ENCODE results near the gene CGGBP1. TPM values are rescaled to one million over a fixed set of nuclear protein-coding genes. Genes with fewer than 3 reads are reported as not detected.

The CGGBP1 gene
- total RNA-seq, 5 donors from 2014 or later (not counting 1 experiment from before 2014, with no cell fraction given): 95.7 to 131 (median 112) TPM

GRCh38 chr3:88041005-88041404 is 17.8 kb downstream of the CGGBP1 start:
- WGBS (ENCODE audit: insufficient coverage): 100% methylated on average over 1 of the region's 3 CpGs
- ATAC-seq (replicated peaks in 1 of 4) (no peak), DNase-seq (no peak)
- Mint-ChIP-seq H3K4me3 (no peak overlapping the region), H3K9me3 (peaks cover 0 to 4% (median 0%) of the 10 kb centered on the region in 3 donors), H3K4me1 (peaks cover 0 to 4% (median 2%) of the 10 kb centered on the region in 3 donors), H3K27me3 (no peaks in the 10 kb centered on the region), H3K36me3 (no peaks in the 10 kb centered on the region), H3K27ac (no peak overlapping the region)
- Histone ChIP-seq H3K36me3 (ENCODE audit: control insufficient read depth in 2 of 2, extremely low read depth in 1 of 2, insufficient read depth in 1 of 2, low read length in 1 of 2) (no peaks in the 10 kb centered on the region), H3K4me3 (ENCODE audit: control insufficient read depth in 1 of 2, extremely low read depth in 1 of 2, low read length in 1 of 2) (no peak overlapping the region), H3K27me3 (replicated peaks in 1 of 2; ENCODE audit: control insufficient read depth in 2 of 2, extremely low read depth in 1 of 2, insufficient read depth in 2 of 2, low read length in 1 of 2) (peaks cover 0 to 4% of the 10 kb centered on the region in 2 experiments), H3K9me3 (no peaks in the 10 kb centered on the region), H3K27ac (ENCODE audit: low read length) (no peak overlapping the region), H3K4me1 (ENCODE audit: control insufficient read depth in 1 of 2, extremely low read depth in 1 of 2, insufficient read depth in 2 of 2, low read length in 2 of 2) (no peaks in the 10 kb centered on the region)
- ChIA-PET CTCF (interaction anchor here (0.6 to 1.5 kb wide), 2 partner anchors 8 to 12 kb away, joined by 3 read pairs; no protein-coding TSS in a partner anchor), POLR2A (no interaction called here)

DNA sequence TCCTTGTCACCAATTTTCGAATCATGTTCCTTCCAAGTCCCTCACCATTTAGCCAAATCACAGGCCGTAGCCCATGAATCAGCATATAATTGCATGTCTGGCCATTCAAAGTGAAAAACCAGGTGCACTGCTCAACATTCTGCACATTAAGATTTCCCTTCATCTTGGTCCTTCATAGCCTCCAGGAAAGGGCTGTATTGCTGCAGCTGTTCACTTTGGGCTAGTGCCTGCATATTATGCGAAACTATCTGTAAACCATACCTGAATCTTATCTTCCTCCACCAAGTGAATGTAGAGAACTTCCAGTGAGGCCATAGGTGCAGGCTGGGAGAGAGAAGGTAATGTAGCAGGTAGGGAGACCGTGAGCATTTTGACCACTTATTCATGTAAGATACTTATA is 18.3 kb downstream of the CGGBP1 start:
- POLR2A ChIA-PET: no interaction called here
- no peaks in the 10 kb centered on the region for H3K36me3 Mint-ChIP-seq
- no peaks in the 10 kb centered on the region for H3K36me3 ChIP-seq (ENCODE audit: control insufficient read depth in 2 of 2, extremely low read depth in 1 of 2, insufficient read depth in 1 of 2, low read length in 1 of 2)
- DNase-seq (no peak), ATAC-seq (replicated peaks in 1 of 4) (no peak)
- no peaks in the 10 kb centered on the region for H3K27me3 Mint-ChIP-seq
- H3K27ac ChIP-seq (ENCODE audit: low read length): no peak overlapping the region
- H3K9me3 Mint-ChIP-seq: peaks cover 0 to 4% (median 0%) of the 10 kb centered on the region in 3 donors
- no peak overlapping the region for H3K27ac Mint-ChIP-seq
- no peaks in the 10 kb centered on the region for H3K4me1 ChIP-seq (ENCODE audit: control insufficient read depth in 1 of 2, extremely low read depth in 1 of 2, insufficient read depth in 2 of 2, low read length in 2 of 2)
- no peaks in the 10 kb centered on the region for H3K9me3 ChIP-seq
- peaks cover 0 to 4% (median 2%) of the 10 kb centered on the region in 3 donors for H3K4me1 Mint-ChIP-seq
- WGBS (ENCODE audit: insufficient coverage): 93% methylated on average over 2 of the region's 4 CpGs
- peaks cover 0 to 4% of the 10 kb centered on the region in 2 experiments for H3K27me3 ChIP-seq (replicated peaks in 1 of 2; ENCODE audit: control insufficient read depth in 2 of 2, extremely low read depth in 1 of 2, insufficient read depth in 2 of 2, low read length in 1 of 2)
- H3K4me3 Mint-ChIP-seq: no peak overlapping the region
- no peak overlapping the region for H3K4me3 ChIP-seq (ENCODE audit: control insufficient read depth in 1 of 2, extremely low read depth in 1 of 2, low read length in 1 of 2)
- CTCF ChIA-PET: interaction anchor here in 1 of 2 donors (0.6 kb wide), 1 partner anchor 13 kb away, joined by 3 read pairs; no protein-coding TSS in a partner anchor

- no peak overlapping the region for H3K27ac ChIP-seq (ENCODE audit: low read length)
- no peak overlapping the region for H3K4me3 ChIP-seq (ENCODE audit: control insufficient read depth in 1 of 2, extremely low read depth in 1 of 2, low read length in 1 of 2)
- peaks cover 0 to 4% of the 10 kb centered on the region in 2 experiments for H3K27me3 ChIP-seq (replicated peaks in 1 of 2; ENCODE audit: control insufficient read depth in 2 of 2, extremely low read depth in 1 of 2, insufficient read depth in 2 of 2, low read length in 1 of 2)
- H3K4me1 ChIP-seq (ENCODE audit: control insufficient read depth in 1 of 2, extremely low read depth in 1 of 2, insufficient read depth in 2 of 2, low read length in 2 of 2): no peaks in the 10 kb centered on the region
- POLR2A ChIA-PET: no interaction called here
- no peak overlapping the region for H3K27ac Mint-ChIP-seq
- no peak overlapping the region for H3K4me3 Mint-ChIP-seq
- DNase-seq: no peak
- H3K4me1 Mint-ChIP-seq: peaks cover 11 to 16% (median 11%) of the 10 kb centered on the region in 3 donors
- peaks cover 0 to 4% (median 0%) of the 10 kb centered on the region in 3 donors for H3K9me3 Mint-ChIP-seq
- no peaks in the 10 kb centered on the region for H3K36me3 ChIP-seq (ENCODE audit: control insufficient read depth in 2 of 2, extremely low read depth in 1 of 2, insufficient read depth in 1 of 2, low read length in 1 of 2)
- no CpG with 5 or more reads among the region's 2 CpGs for WGBS (ENCODE audit: insufficient coverage)
- no peak for ATAC-seq (replicated peaks in 1 of 4)
- no peaks in the 10 kb centered on the region for H3K36me3 Mint-ChIP-seq
- no peaks in the 10 kb centered on the region for H3K27me3 Mint-ChIP-seq
- CTCF ChIA-PET: no interaction called here
- H3K9me3 ChIP-seq: no peaks in the 10 kb centered on the region
Observed at GRCh38 chr3:88038566-88038965, 20.2 kb downstream of the CGGBP1 start.

- DNase-seq (no peak), ATAC-seq (replicated peaks in 1 of 4) (no peak)
- H3K4me3 Mint-ChIP-seq: no peak overlapping the region
- no peak overlapping the region for H3K27ac ChIP-seq (ENCODE audit: low read length)
- no peaks in the 10 kb centered on the region for H3K9me3 ChIP-seq
- no peaks in the 10 kb centered on the region for H3K36me3 Mint-ChIP-seq
- ChIA-PET CTCF (no interaction called here), POLR2A (interaction anchor here in 1 of 2 donors (0.6 kb wide), 1 partner anchor 111 kb away, joined by 7 read pairs; no protein-coding TSS in a partner anchor)
- 33% methylated on average over 2 of the region's 5 CpGs for WGBS (ENCODE audit: insufficient coverage)
- peaks cover 28 to 40% (median 29%) of the 10 kb centered on the region in 3 donors for H3K4me1 Mint-ChIP-seq
- H3K27ac Mint-ChIP-seq: no peak overlapping the region
- peaks cover 0 to 4% (median 0%) of the 10 kb centered on the region in 3 donors for H3K9me3 Mint-ChIP-seq
- peaks cover 0 to 4% of the 10 kb centered on the region in 2 experiments for H3K27me3 ChIP-seq (replicated peaks in 1 of 2; ENCODE audit: control insufficient read depth in 2 of 2, extremely low read depth in 1 of 2, insufficient read depth in 2 of 2, low read length in 1 of 2)
- no peaks in the 10 kb centered on the region for H3K36me3 ChIP-seq (ENCODE audit: control insufficient read depth in 2 of 2, extremely low read depth in 1 of 2, insufficient read depth in 1 of 2, low read length in 1 of 2)
- H3K4me3 ChIP-seq (ENCODE audit: control insufficient read depth in 1 of 2, extremely low read depth in 1 of 2, low read length in 1 of 2): no peak overlapping the region
- peaks cover 0 to 6% of the 10 kb centered on the region in 2 experiments for H3K4me1 ChIP-seq (ENCODE audit: control insufficient read depth in 1 of 2, extremely low read depth in 1 of 2, insufficient read depth in 2 of 2, low read length in 2 of 2)
- H3K27me3 Mint-ChIP-seq: no peaks in the 10 kb centered on the region
Observed at GRCh38 chr3:88036221-88036620, 22.6 kb downstream of the CGGBP1 start.

DNA sequence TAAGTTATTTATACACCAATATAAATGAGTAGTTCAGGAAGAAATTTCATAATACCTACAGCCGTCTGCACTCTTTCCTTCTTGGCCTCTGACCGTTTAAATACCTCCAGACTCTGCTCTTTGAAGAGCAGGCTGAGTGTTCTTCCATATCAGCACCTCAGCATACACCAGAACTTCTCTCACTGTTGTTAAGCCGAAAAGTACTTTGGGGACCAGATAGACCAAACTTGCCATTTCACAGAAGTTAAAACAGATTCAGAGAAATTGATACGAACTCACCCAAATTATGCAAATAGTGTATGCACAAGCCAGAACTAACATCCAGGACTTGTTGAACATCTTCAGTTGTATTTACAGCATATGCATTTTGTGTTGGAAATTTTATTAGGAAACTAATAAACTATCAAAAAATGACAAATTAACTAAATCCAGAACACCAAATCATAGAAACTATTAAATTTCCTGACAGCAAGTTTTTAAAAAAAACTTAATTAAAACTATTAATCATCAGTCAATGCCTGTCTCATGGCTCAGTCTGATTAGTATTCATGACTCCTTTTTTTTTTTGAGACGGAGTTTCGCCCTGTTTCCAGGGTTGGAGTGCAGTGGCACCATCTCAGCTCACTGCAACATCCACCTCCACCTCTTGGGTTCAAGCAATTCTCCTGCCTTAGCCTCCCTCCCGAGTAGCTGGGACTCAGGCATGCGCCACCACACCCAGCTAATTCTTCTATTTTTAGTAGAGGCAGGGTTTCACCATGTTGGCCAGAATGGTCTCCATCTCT is 24.1 kb downstream of the CGGBP1 start:
- POLR2A ChIA-PET: interaction anchor here (1.0 kb wide), 2 partner anchors 24 to 136 kb away, joined by 3 to 5 read pairs; partner anchors contain the start of genes CGGBP1 (in 1 of the 2) and ZNF654 (in 1 of the 2)
- no peak overlapping the region for H3K27ac ChIP-seq (ENCODE audit: low read length)
- CTCF ChIA-PET: interaction anchor here in 1 of 2 donors (0.9 kb wide), 2 partner anchors 27 to 48 kb away, joined by 3 to 4 read pairs; no protein-coding TSS in a partner anchor
- WGBS (ENCODE audit: insufficient coverage): 91% methylated on average over 5 of the region's 8 CpGs
- Mint-ChIP-seq H3K36me3 (no peaks in the 10 kb centered on the region), H3K9me3 (peaks cover 0 to 4% (median 0%) of the 10 kb centered on the region in 3 donors), H3K4me3 (peak overlapping the region in 1 of 3 donors; percentile 81), H3K4me1 (peaks cover 35 to 48% (median 37%) of the 10 kb centered on the region in 3 donors), H3K27me3 (no peaks in the 10 kb centered on the region), H3K27ac (peak overlapping the region in 1 of 2 donors; percentile 59)
- ATAC-seq (replicated peaks in 1 of 4) (no peak), DNase-seq (no peak)
- H3K4me3 ChIP-seq (ENCODE audit: control insufficient read depth in 1 of 2, extremely low read depth in 1 of 2, low read length in 1 of 2): no peak overlapping the region
- H3K4me1 ChIP-seq (ENCODE audit: control insufficient read depth in 1 of 2, extremely low read depth in 1 of 2, insufficient read depth in 2 of 2, low read length in 2 of 2): peaks cover 0 to 9% of the 10 kb centered on the region in 2 experiments
- no peaks in the 10 kb centered on the region for H3K9me3 ChIP-seq
- no peaks in the 10 kb centered on the region for H3K27me3 ChIP-seq (replicated peaks in 1 of 2; ENCODE audit: control insufficient read depth in 2 of 2, extremely low read depth in 1 of 2, insufficient read depth in 2 of 2, low read length in 1 of 2)
- no peaks in the 10 kb centered on the region for H3K36me3 ChIP-seq (ENCODE audit: control insufficient read depth in 2 of 2, extremely low read depth in 1 of 2, insufficient read depth in 1 of 2, low read length in 1 of 2)

DNA sequence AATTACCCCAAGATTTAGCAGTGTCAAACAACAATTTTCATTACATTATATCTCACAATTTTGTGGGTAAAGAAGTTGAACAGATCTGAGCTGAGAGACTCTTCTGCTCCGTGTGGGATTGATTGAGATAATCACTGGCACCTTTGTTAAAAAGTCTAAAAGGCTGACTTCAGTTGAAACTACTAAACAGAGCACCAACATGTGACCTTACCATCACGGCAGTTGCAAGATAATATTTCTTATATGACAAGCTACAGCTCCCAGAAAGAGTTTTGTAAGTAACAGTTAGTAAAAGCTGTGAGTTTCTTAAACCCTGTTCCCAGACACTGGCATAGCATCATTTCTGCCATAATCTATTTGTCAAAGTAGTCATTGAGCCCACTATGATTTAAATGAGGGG is 25.0 kb downstream of the CGGBP1 start:
- no peaks in the 10 kb centered on the region for H3K36me3 Mint-ChIP-seq
- H3K4me3 Mint-ChIP-seq: peak overlapping the region in 1 of 3 donors; percentile 81
- Histone ChIP-seq H3K9me3 (no peaks in the 10 kb centered on the region), H3K27me3 (replicated peaks in 1 of 2; ENCODE audit: control insufficient read depth in 2 of 2, extremely low read depth in 1 of 2, insufficient read depth in 2 of 2, low read length in 1 of 2) (no peaks in the 10 kb centered on the region), H3K36me3 (ENCODE audit: control insufficient read depth in 2 of 2, extremely low read depth in 1 of 2, insufficient read depth in 1 of 2, low read length in 1 of 2) (no peaks in the 10 kb centered on the region), H3K4me1 (ENCODE audit: control insufficient read depth in 1 of 2, extremely low read depth in 1 of 2, insufficient read depth in 2 of 2, low read length in 2 of 2) (peaks cover 0 to 9% of the 10 kb centered on the region in 2 experiments), H3K4me3 (ENCODE audit: control insufficient read depth in 1 of 2, extremely low read depth in 1 of 2, low read length in 1 of 2) (no peak overlapping the region), H3K27ac (ENCODE audit: low read length) (no peak overlapping the region)
- DNase-seq: no peak
- H3K4me1 Mint-ChIP-seq: peaks cover 37 to 54% (median 41%) of the 10 kb centered on the region in 3 donors
- POLR2A ChIA-PET: interaction anchor here (1.0 kb wide), 2 partner anchors 25 to 117 kb away, joined by 3 to 5 read pairs; partner anchors contain the start of genes CGGBP1 (in 1 of the 2) and ZNF654 (in 1 of the 2)
- no peaks in the 10 kb centered on the region for H3K27me3 Mint-ChIP-seq
- H3K9me3 Mint-ChIP-seq: no peaks in the 10 kb centered on the region
- peak overlapping the region in 1 of 2 donors; percentile 25 for H3K27ac Mint-ChIP-seq
- CTCF ChIA-PET: interaction anchor here in 1 of 2 donors (0.9 kb wide), 2 partner anchors 28 to 47 kb away, joined by 3 to 4 read pairs; no protein-coding TSS in a partner anchor
- no CpG with 5 or more reads among the region's 2 CpGs for WGBS (ENCODE audit: insufficient coverage)
- no peak for ATAC-seq (replicated peaks in 1 of 4)

Data from T-cell (primary cell).